NCI-H748 (cell line): ENCODE results near the gene CRYZL1.

ENCODE experiments used
- DNase-seq: peaks from one replicate; lab custom pipeline; 2025; ENCODE audit not compliant: unreplicated experiment; lab: John Stamatoyannopoulos, UW

CRYZL1 gene

GRCh38 chr21:33662046-33662445 lies 20.5 kb upstream of the CRYZL1 start:
- no peak for DNase-seq

DNA sequence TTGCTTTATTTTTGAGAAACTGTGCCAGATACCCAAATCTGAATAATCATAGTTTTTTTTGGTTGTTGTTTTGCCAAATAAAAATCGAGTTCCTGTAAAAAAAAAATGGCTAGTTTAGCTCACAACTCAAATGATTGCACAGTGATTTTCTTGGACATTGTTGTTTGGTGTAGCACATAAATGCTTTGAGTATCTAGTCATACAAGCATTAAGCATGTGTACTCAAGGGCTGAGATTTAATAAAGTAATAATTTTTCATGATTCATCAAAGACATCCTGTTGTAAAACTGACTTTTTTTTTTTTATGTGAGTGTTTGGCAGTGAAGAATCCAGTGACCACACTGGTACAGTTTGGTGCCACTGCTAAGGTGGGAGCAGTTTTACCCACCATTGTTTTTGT lies 19.6 kb upstream of the CRYZL1 start:
- DNase-seq, result no peak

- no peak for DNase-seq
These were observed 18.9 kb upstream of the CRYZL1 start for GRCh38 chr21:33660406-33660805.

DNA sequence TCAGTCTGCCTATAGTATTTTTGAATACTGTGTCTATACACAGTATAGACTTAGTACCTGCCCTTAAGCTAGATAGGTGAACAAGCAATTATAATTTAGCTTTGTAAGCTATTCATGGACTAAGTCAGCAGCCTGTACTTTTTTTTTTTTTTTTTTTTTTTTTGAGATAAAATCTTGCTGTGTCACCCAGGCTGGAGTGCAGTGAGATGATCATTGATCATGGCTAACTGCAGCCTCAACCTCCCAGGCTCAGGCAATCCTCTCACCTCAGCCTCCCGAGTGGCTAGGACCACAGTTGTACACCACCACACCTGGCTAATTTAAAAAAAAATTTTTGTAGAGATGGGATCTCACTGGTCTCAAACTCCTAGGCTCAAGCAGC lies 18.0 kb upstream of the CRYZL1 start:
- DNase-seq, result no peak

DNA sequence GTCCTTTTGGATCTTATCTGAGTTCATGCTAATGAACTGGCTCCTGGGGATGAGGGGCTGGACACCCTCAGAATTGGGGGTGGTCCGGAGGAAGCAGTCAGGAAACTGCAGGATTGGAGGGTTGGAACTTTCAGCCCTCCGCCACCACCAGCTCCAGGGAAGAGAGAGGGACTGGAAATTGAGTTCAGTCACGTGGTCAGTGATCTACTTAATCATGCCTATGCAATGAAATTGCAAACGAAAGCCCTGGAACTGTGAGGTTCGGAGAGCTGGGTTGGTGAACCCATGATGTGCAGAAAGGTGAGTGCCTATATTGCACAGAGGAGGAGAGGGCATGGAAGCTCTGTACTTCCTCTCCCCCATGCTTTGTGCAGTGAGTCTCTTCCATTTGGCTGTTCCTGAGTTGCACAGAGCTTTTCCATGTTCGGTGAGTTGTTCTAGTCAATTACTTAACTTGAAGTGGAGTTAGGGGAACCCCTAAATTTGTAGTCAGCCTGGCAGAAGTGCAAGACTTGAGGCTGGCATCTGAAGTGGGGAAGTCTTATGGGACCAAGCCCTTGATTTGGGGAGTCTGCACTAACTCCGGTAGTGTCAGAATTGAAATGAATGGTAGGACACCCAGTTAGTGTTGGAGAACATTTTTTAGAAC lies 17.5 kb upstream of the CRYZL1 start:
- no peak for DNase-seq

DNA sequence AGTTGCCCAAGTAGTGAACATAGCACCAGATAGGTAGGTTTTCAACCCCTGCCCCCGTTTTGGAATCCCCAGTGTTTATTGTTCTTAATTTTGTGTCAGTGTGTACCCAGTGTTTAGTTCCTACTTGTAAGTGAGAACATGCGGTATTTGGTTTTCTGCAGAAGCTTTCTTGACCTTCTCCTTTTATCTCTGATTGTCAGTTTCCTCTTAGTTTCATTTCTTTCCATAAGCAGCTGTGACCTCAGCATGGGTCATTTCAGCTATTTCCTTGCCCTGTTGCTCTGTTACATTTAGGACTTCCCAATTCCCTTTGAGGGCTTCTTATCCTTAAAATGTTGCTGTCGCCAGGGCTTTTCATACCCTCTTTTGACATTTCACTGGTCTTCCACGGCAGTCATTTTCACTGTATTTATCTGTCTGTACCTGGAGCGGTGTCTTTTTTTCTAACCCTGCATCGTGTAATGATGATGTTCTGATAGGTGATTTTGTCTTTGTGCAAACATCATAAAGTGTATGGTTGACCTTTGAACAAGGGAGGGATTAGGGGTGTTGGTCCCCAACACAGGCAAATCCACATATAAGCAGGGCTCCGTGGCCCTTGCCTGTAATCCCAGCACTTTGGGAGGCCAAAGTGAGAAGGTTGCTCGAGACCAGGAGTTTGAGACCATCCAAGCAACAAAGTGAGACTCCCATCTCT lies 15.7 kb upstream of the CRYZL1 start:
- DNase-seq, result no peak

DNA sequence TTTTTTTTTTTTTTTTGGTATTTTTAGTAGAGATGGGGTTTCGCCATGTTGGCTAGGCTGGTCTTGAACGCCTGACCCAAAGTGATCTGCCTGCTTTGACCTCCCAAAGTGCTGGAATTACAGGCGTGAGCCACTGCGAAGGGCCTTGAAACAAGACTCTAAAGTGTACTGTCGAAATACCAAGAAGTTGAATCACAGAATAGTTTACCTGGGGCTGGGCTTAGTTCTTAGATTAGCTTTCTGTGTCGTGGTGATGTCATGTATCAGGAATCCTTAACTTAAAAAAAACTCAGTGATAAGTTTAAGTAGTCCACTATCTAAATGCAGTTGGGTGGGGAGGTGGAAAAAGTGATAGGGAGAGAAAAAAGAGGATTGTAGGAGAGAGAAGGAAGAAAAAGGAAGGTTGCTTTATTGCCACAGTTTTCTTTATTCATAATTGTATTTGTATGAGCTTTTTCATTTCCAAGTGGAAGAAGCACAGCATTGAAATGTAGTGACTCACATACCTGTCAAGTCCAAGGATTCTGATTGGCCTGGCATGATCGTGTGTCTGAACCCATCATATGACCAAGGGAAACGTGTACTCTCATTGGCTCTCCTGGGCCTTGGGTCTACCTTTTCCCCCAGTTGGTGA lies 14.2 kb upstream of the CRYZL1 start:
- DNase-seq, result no peak

DNA sequence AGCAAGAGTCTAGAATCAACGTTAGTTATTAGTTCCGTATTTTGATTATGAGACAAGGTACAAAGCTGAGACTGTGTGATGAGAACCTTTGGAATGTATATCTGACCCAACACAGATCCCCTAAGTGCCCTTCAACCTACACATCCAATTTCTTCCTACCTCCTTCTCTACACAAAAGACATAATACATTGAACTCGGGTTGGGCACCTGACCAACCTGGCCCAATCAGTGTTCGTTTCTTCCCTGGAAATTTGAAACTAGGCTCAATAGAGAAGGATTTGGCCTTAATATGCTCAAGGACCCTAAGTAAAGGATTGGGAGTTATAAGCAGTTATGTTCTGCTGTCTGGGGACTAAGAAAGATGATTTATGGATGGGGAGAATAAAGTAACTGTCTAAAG lies 12.9 kb upstream of the CRYZL1 start:
- no peak for DNase-seq

GRCh38 chr21:33651965-33652680 lies 10.6 kb upstream of the CRYZL1 start:
- DNase-seq, result peak; percentile 21

- no peak for DNase-seq
These were observed 9.5 kb upstream of the CRYZL1 start for GRCh38 chr21:33650929-33651509.

DNA sequence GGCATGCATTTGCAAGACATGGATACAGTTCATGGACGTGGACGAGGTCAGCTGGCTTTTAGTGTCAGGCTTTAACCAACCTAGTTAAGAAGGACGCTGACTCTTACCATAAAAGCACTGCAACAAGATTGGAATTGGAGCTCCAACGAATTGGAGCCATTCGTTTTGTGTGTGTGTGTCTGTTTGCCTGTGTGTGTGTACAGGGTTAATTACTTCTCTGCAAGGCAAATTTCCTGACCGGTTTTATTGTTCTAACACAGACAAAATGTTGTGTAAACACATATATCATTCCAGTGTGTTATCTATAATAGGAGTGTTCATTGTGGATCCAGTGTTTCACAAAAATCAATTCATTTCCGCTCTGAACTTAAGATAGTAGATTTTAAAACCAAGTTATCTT lies 8.7 kb upstream of the CRYZL1 start:
- DNase-seq, result peak; percentile 22

- DNase-seq, result no peak
These were observed 7.0 kb upstream of the CRYZL1 start for GRCh38 chr21:33648555-33648954.

DNA sequence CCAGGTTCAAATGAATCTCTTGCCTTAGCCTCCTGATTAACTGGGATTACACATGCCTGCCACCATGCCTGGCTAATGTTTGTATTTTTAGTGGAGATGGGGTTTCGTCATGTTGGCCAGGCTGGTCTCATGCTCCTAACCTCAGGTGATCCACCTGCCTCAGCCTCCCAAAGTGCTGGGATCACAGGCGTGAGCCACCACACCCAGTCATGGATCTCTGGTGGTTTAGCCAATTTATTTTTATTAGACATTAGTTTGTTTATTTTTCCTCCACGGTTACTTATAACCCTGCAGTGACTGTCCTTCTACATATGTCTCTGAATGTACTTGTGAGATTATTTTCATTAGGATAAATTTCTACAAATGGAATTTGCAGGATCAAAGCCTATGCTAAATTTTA lies 6.0 kb upstream of the CRYZL1 start:
- DNase-seq, result no peak

DNA sequence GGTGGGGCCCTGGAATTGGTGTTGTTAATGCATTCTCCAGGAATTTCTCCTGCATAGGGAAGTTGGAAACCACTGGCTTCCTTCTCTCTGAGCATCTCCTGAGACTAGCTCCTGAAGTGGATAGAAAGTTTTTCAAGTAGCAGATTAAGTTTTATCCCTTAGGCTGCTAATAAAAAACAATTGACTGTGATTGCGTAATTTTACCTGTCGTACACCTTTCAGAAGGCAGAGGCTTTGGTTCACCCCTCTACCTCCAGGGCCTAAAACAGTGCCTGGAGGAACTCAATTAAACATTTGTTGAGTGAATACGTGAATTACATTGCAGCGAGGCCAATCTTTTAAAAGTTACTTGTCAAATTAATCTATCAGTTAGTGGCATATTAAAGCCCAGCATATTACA lies 4.2 kb upstream of the CRYZL1 start:
- no peak for DNase-seq

- DNase-seq, result no peak
These were observed 3.0 kb upstream of the CRYZL1 start for GRCh38 chr21:33644383-33645074.

- DNase-seq, result peak; percentile 9
These were observed 2.2 kb upstream of the CRYZL1 start for GRCh38 chr21:33643658-33644311.

- DNase-seq, result peak; percentile 41
These were observed 1.5 kb upstream of the CRYZL1 start for GRCh38 chr21:33642896-33643657.

- DNase-seq, result peak; percentile 98
These were observed 720 bp upstream of the CRYZL1 start, which contains the start of gene ITSN1 for GRCh38 chr21:33642027-33642895. ITSN1 (plus strand) TSS chr21:33642501; CDS start chr21:33718829, 76,328 bp downstream.
